Calu3 (cell line): ENCODE data around the gene SMIM8. TPM values are rescaled to one million over a fixed set of nuclear protein-coding genes. Genes with fewer than 3 reads are reported as not detected.

Source experiments
- Bru-seq: library from RNA; stranded (reverse); fragments of 400-500 nt; gene quantifications from one replicate; lab custom pipeline; 2021; lab: Mats Ljungman, UMichigan
- BruChase-seq, 2 experiments: library from RNA; stranded (reverse); fragments of 400-500 nt; gene quantifications; one replicate each; lab custom pipeline; 2021; lab: Mats Ljungman, UMichigan
- BruUV-seq: library from RNA; stranded (reverse); fragments of 400-500 nt; replicated peaks from 2 replicates; lab custom pipeline; 2021; lab: Mats Ljungman, UMichigan
- CTCF ChIA-PET: fragments of 300-600 bp; sonication (Branson Sonifier 250); formaldehyde crosslinking; loops from one replicate; lab custom pipeline; 2022; ENCODE audit warnings: antibody characterized with exemption; lab: Charles Lee
- DNase-seq: peaks from one replicate; pipeline ENCODE4 v3.0.0; 2022
- H3K27ac Mint-ChIP-seq: one replicate; pipeline ENCODE4 v1.8.0; 2022; ENCODE audit warnings: mixed read lengths; ENCODE audit not compliant: unreplicated experiment
- H3K27me3 Mint-ChIP-seq: one replicate; pipeline ENCODE4 v1.8.0; 2022; ENCODE audit warnings: mixed read lengths; ENCODE audit not compliant: unreplicated experiment
- H3K36me3 Mint-ChIP-seq: one replicate; pipeline ENCODE4 v1.8.0; 2022; ENCODE audit warnings: mild to moderate bottlenecking, moderate library complexity, mixed read lengths; ENCODE audit not compliant: insufficient read depth, unreplicated experiment
- H3K4me1 Mint-ChIP-seq: one replicate; pipeline ENCODE4 v1.8.0; 2022; ENCODE audit warnings: mild to moderate bottlenecking, low read depth, mixed read lengths; ENCODE audit not compliant: unreplicated experiment
- H3K4me3 Mint-ChIP-seq: one replicate; pipeline ENCODE4 v1.8.0; 2022; ENCODE audit warnings: mild to moderate bottlenecking, low read depth, moderate library complexity, mixed read lengths; ENCODE audit not compliant: unreplicated experiment
- H3K9me3 Mint-ChIP-seq: one replicate; pipeline ENCODE4 v1.8.0; 2022; ENCODE audit warnings: low read depth, mixed read lengths; ENCODE audit not compliant: unreplicated experiment
- intact Hi-C: fragments of 100-400 bp; cut with micrococcal nuclease; formaldehyde crosslinking; loops from one replicate; pipeline ENCODE4 v1.10.0; 2022; ENCODE audit not compliant: unreplicated experiment
- long read RNA-seq: library from polyadenylated mRNA; stranded (forward); transcript quantifications from one replicate; pipeline ENCODE4 v2.0.0, GENCODE V29; 2022
- total RNA-seq: library from RNA; stranded (reverse); gene quantifications from 2 replicates; pipeline ENCODE4 v1.2.3, GENCODE V29; 2022
- TF ChIP-seq, protein P1 (sequence below): fragments of 200-600 bp; IDR thresholded peaks from one replicate; pipeline ENCODE4 v1.8.0; 2022; ENCODE audit warnings: antibody characterized with exemption; ENCODE audit not compliant: unreplicated experiment

SMIM8 gene, protein sequence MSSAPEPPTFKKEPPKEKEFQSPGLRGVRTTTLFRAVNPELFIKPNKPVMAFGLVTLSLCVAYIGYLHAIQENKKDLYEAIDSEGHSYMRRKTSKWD
- total RNA-seq = 15.1 and 19.0 TPM in 2 replicates
- Bru-seq, nascent RNA = percentile 77 among the genes with signal in this experiment
- BruChase-seq, experiment 1, labeled RNA remaining after a 6-hour chase = percentile 67 among the genes with signal in this experiment
- percentile 78 among the genes with signal in this experiment for BruChase-seq, experiment 2, labeled RNA remaining after a 2-hour chase
- long read RNA-seq, transcript SMIM8-201 (3 exons, 2,405 nt) = major isoform, 22 of 25 reads
- long read RNA-seq, partial matches to known transcripts = 3 of 25 reads
- long read RNA-seq, other reads (novel, unspliced or antisense) = 0 of 25 reads

GRCh38 chr6:87322304-87323212 is at the start of gene SMIM8:
Gene SMIM8, plus strand, starts transcription at chr6:87322588. Its CDS starts 14,444 bp downstream, at chr6:87337032.
- DNase-seq = peak; percentile 91
- H3K9me3 Mint-ChIP-seq = peaks cover 5% of the 10 kb centered on the region
- H3K27ac Mint-ChIP-seq = peak within 1 kb of the TSS; percentile 87
- H3K4me3 Mint-ChIP-seq = peak within 1 kb of the TSS; percentile 96
- CTCF ChIA-PET = no interaction called here
- peaks cover 11% of the 10 kb centered on the region for H3K36me3 Mint-ChIP-seq
- peaks cover 8% of the 10 kb centered on the region for H3K4me1 Mint-ChIP-seq
- H3K27me3 Mint-ChIP-seq = no peaks in the 10 kb centered on the region
- intact Hi-C loops = loop anchor here (5.0 kb wide), 1 partner anchor 150 kb away; the partner anchor contains the start of gene SLC35A1
- TF ChIP-seq, protein P1, sequence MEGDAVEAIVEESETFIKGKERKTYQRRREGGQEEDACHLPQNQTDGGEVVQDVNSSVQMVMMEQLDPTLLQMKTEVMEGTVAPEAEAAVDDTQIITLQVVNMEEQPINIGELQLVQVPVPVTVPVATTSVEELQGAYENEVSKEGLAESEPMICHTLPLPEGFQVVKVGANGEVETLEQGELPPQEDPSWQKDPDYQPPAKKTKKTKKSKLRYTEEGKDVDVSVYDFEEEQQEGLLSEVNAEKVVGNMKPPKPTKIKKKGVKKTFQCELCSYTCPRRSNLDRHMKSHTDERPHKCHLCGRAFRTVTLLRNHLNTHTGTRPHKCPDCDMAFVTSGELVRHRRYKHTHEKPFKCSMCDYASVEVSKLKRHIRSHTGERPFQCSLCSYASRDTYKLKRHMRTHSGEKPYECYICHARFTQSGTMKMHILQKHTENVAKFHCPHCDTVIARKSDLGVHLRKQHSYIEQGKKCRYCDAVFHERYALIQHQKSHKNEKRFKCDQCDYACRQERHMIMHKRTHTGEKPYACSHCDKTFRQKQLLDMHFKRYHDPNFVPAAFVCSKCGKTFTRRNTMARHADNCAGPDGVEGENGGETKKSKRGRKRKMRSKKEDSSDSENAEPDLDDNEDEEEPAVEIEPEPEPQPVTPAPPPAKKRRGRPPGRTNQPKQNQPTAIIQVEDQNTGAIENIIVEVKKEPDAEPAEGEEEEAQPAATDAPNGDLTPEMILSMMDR = peak; percentile 94
- no TSS peak for BruUV-seq

GRCh38 chr6:87274660-87275274 is 47.6 kb upstream of the SMIM8 start:
- H3K27ac Mint-ChIP-seq = no peak overlapping the region
- CTCF ChIA-PET = no interaction called here

DNA sequence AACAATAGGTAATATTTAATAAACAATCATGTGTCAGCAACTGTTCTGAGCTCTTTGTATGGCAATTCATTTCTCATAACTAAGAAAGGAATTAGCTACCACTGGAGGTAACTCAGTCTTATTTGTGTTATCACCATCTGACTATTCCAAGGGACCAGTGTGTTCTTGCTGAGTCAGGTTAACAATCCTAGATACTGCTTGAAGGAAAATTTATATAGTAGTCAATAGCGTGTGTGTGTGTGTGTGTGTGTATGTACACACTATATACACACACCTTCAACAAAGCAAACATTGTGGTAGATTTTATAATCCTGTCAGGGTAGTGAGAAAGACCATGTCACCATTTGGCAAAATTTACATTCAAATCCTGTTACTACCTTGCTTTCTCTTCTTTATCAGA is 45.8 kb upstream of the SMIM8 start:
- H3K4me3 Mint-ChIP-seq = no peak overlapping the region
- intact Hi-C loops = loop anchor here (1.0 kb wide), 1 partner anchor 115 kb away; no protein-coding TSS in a partner anchor
- H3K27ac Mint-ChIP-seq = no peak overlapping the region
- CTCF ChIA-PET = interaction anchor here (0.8 to 1.0 kb wide), 2 partner anchors 11 to 38 kb away, joined by 3 to 4 read pairs; no protein-coding TSS in a partner anchor
- H3K36me3 Mint-ChIP-seq = no peaks in the 10 kb centered on the region
- no peaks in the 10 kb centered on the region for H3K9me3 Mint-ChIP-seq
- TF ChIP-seq, protein P1 = no peak
- no TSS peak for BruUV-seq
- H3K4me1 Mint-ChIP-seq = no peaks in the 10 kb centered on the region
- no peak for DNase-seq
- H3K27me3 Mint-ChIP-seq = no peaks in the 10 kb centered on the region

More at GRCh38 chr6:87274660-87275274, 47.6 kb upstream of the SMIM8 start:
- no peaks in the 10 kb centered on the region for H3K36me3 Mint-ChIP-seq
- BruUV-seq = no TSS peak
- intact Hi-C loops = no loop called here
- no peaks in the 10 kb centered on the region for H3K27me3 Mint-ChIP-seq
- H3K4me1 Mint-ChIP-seq = no peaks in the 10 kb centered on the region
- H3K4me3 Mint-ChIP-seq = no peak overlapping the region
- no peaks in the 10 kb centered on the region for H3K9me3 Mint-ChIP-seq
- DNase-seq = no peak
- TF ChIP-seq, protein P1 = no peak

DNA sequence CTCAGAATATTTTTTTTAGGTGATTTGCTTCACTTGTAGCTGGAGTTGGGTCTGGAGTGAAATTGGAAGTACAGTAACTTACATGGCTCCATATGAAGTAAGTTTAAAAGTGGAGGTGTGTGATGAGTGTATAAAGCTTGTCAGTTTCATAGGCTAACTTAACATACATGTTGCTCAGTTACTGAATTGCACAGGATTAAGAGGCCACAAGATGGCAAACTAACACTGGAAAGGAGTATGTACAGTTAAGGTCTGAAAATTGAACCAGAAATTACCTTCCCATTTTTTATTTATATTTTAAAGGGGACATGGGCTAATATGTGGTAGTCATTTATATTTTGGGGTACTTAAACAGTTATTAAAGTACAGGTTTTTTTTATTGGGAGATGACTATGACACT is 45.3 kb upstream of the SMIM8 start:
- CTCF ChIA-PET = interaction anchor here (0.8 to 1.0 kb wide), 2 partner anchors 10 to 38 kb away, joined by 3 to 4 read pairs; no protein-coding TSS in a partner anchor

More for the DNA sequence above, 45.3 kb upstream of the SMIM8 start:
- no peaks in the 10 kb centered on the region for H3K36me3 Mint-ChIP-seq
- TF ChIP-seq, protein P1 = no peak
- no peak for DNase-seq
- H3K9me3 Mint-ChIP-seq = no peaks in the 10 kb centered on the region
- intact Hi-C loops = loop anchor here (1.0 kb wide), 1 partner anchor 114 kb away; no protein-coding TSS in a partner anchor
- no TSS peak for BruUV-seq
- H3K4me1 Mint-ChIP-seq = no peaks in the 10 kb centered on the region
- H3K27me3 Mint-ChIP-seq = no peaks in the 10 kb centered on the region
- H3K27ac Mint-ChIP-seq = no peak overlapping the region
- no peak overlapping the region for H3K4me3 Mint-ChIP-seq
